GM12872 (cell line): ENCODE data around the gene SOX6.

ENCODE experiments used
- TF ChIP-seq, protein P1 (sequence below): IDR thresholded peaks from 3 replicates; pipeline ENCODE4 v1.5.1; 2011; ENCODE audit warnings: low read depth, mild to moderate bottlenecking, low read length, moderate library complexity; ENCODE audit not compliant: insufficient read depth

Gene SOX6

DNA sequence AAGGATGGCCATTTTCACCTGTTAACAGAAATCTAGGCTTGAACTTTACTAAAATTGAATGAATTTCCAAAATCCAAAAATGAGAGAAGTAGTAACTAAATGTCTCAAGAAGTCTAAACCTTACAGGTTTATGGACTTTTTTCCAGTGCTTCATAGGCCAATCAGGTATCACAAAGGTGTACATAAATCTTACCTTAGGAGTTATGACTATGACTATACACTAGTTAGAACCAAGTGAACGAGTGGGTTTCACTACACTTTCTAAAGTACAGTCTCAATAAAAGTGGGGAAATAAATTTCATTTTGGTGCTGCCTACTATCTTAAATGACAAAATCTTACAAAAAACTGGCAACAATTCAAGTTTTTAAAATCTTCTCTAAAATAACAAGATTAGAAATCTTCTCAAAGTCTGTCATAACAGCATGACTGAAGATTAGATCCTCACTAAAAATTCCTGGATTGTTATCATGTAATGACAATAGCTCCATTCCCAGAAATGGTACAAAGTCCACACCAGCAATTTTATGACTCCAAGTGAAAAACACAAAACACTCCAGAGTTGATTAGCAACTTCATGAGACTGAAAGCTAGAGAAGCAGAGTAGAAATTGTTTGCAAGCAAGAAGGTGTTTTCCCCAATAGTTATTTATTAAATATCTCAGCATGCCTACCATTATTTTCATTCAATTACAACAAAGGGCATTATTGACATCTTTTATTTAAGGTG lies 20.9 kb downstream of the SOX6 start:
- TF ChIP-seq, protein P1, sequence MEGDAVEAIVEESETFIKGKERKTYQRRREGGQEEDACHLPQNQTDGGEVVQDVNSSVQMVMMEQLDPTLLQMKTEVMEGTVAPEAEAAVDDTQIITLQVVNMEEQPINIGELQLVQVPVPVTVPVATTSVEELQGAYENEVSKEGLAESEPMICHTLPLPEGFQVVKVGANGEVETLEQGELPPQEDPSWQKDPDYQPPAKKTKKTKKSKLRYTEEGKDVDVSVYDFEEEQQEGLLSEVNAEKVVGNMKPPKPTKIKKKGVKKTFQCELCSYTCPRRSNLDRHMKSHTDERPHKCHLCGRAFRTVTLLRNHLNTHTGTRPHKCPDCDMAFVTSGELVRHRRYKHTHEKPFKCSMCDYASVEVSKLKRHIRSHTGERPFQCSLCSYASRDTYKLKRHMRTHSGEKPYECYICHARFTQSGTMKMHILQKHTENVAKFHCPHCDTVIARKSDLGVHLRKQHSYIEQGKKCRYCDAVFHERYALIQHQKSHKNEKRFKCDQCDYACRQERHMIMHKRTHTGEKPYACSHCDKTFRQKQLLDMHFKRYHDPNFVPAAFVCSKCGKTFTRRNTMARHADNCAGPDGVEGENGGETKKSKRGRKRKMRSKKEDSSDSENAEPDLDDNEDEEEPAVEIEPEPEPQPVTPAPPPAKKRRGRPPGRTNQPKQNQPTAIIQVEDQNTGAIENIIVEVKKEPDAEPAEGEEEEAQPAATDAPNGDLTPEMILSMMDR: no peak

DNA sequence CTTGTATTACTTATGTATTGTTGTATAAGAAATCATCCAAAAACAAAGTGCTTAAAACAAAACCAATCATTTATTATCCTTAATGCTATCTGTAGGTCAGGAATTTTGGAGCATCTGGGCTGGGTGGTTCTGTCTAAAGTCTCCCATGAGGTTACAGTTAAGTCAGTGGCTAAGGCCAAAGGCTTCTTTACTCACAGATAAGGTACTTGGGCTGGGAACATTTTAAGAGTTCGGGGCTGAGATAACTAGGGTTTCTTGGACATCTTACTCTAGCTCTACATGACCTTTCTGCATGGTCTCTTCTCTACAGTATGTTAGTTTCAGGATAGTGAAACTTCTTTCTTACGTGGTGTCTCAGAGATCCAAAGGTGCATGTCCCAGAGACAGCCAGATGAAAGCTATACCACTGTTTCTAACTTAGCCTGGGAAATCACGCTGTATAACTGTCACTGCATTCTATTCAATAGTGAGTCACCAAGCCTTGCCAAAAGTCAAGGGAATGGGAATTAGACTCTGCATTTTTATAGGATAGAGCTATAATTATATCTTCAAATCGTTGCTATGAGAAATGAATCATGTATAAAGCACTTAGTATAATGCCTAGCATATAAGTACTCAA lies 29.6 kb downstream of the SOX6 start:
- TF ChIP-seq, protein P1: no peak

DNA sequence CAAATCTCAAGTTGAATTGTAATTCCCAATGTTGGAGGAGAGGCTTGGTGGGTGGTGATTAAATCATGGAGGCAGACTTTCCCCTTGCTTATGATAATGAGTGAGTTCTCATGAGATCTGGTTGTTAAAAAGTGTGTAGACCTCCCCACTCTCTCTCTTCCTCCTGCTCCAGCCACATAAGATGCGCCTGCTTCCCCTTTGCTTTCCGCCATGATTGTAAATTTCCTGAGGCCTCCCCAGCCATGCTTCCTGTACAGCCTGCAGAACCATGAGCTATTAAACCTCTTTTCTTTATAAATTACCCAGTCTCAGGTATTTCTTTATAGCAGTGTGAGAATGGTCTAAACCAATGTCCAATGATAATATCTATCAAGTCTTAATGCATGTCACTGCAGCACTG lies 34.2 kb downstream of the SOX6 start:
- TF ChIP-seq, protein P1: no peak

DNA sequence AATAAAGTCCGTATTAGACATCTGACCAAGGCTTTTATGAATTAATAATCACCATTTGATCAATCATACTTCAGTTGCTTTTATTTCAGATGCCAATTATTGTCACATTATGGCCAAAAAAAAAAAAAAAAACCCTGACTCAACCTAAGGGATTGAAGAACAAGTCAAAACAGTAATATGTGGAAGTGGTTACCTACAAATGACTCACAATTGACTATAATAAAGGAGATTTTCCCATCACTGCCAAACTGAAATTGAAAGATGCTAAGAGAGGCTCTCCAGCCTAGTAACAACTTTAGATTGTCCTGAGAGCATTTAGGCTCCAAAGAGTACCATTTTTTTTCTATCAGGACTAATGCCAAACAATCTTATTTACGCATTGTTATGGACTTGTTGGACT lies 35.2 kb downstream of the SOX6 start:
- TF ChIP-seq, protein P1: no peak

DNA sequence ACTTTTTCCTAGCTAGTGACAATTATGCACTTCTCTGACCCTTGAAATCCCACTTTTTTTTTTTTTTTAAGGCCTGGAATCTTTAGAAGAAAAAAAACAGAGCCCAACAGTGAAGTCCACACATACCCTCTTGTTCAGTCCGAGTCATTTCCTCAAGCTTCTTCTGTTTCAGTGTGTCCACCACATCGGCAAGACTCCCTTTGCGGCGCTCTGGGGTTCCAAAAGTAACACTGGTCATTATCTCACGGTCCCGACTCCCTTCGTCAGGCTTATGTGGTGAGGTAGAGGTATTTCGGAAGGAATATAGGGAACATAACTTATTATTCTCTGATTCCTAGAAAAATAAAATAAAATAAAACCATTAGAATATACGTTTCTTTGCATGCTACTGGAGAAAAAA lies 38.0 kb downstream of the SOX6 start:
- TF ChIP-seq, protein P1: no peak

DNA sequence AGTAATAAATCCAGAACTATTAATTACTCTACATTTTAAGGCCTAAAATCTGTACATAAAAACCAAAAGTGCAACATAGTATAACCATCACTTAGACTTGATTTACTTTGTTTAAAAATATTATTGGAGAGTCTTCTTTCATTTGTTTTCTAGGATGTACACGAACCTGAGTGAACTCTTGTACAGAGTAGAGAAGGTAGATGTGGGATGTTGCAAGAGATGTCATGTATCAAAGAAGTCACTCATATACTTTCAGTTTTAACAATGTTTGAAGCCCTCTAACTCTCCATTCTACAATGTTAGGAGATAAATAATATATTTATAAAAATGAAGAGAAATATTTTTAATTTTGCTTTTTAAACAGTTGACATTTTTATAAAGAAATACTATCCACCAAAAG lies 38.6 kb downstream of the SOX6 start:
- TF ChIP-seq, protein P1: no peak

DNA sequence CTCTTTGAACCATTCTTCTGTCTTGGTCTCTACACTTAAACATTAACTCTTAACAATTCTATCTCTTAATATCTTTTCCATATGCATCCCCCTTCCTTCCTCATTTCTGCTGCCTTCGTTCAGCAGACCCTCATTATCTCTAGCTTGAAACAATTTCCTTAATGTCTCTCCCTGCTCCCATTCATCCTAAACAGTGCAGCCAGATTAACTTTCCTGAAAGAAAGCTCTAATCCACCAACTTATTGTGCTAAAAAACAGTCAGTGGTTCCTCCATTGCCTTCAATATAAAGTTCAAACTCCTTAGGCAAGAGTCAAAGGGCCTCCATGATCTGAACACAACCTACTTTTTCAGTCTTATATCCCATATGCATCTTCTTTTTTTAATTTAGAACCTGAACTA lies 42.5 kb downstream of the SOX6 start:
- TF ChIP-seq, protein P1: no peak
